Stimulated activated CD8-positive, alpha-beta memory T cell treated with anti-CD3 and anti-CD28 coated beads, Interleukin-7, amount 100 ng/mL, for 24 hours (primary cell): Measurements from ENCODE around the gene UACA.
"Not testable (repeated sequence)": the region's sequence is repeated elsewhere in the genome, so short reads cannot be mapped to it uniquely, and the experiment has no call there.

Experiments used
- DNase-seq: peaks from one replicate; pipeline ENCODE4 v3.0.0-alpha.2; 2020; ENCODE audit warnings: low read depth

The UACA gene

GRCh38 chr15:70663069-70663468, 100.3 kb downstream of the UACA start:
- not testable (repeated sequence) for DNase-seq

GRCh38 chr15:70659662-70660061, 103.7 kb downstream of the UACA start:
- DNase-seq = no peak

GRCh38 chr15:70658641-70659040, 104.7 kb downstream of the UACA start:
- DNase-seq = no peak

GRCh38 chr15:70653426-70653825, 109.9 kb downstream of the UACA start:
- no peak for DNase-seq

- DNase-seq = no peak
Observed at GRCh38 chr15:70652341-70652740, 111.0 kb downstream of the UACA start.

- no peak for DNase-seq
Observed at GRCh38 chr15:70651303-70651845, 112.0 kb downstream of the UACA start.

GRCh38 chr15:70650567-70651302, 112.6 kb downstream of the UACA start:
- DNase-seq = no peak

GRCh38 chr15:70647396-70647795, 116.0 kb downstream of the UACA start:
- DNase-seq = no peak

GRCh38 chr15:70646169-70646568, 117.2 kb downstream of the UACA start:
- no peak for DNase-seq

- no peak for DNase-seq
Observed at GRCh38 chr15:70643783-70644125, 119.6 kb downstream of the UACA start.

- no peak for DNase-seq
Observed at GRCh38 chr15:70643106-70643782, 120.1 kb downstream of the UACA start.

- DNase-seq = no peak
Observed at GRCh38 chr15:70636540-70637165, 126.7 kb downstream of the UACA start.

GRCh38 chr15:70635895-70636294, 127.5 kb downstream of the UACA start:
- DNase-seq = no peak

GRCh38 chr15:70633991-70634390, 129.4 kb downstream of the UACA start:
- no peak for DNase-seq

- no peak for DNase-seq
Observed at GRCh38 chr15:70633103-70633831, 130.1 kb downstream of the UACA start.

- DNase-seq = no peak
Observed at GRCh38 chr15:70632491-70633102, 130.8 kb downstream of the UACA start.

GRCh38 chr15:70632079-70632478, 131.3 kb downstream of the UACA start:
- DNase-seq = no peak

- DNase-seq = no peak
Observed at GRCh38 chr15:70629735-70630273, 133.6 kb downstream of the UACA start.

GRCh38 chr15:70628549-70628896, 134.8 kb downstream of the UACA start:
- DNase-seq = no peak

GRCh38 chr15:70627734-70628548, 135.4 kb downstream of the UACA start:
- DNase-seq = no peak

- no peak for DNase-seq
Observed at GRCh38 chr15:70627322-70627721, 136.0 kb downstream of the UACA start.
